HEK293 (cell line): Measurements from ENCODE around the gene LCN10.

Experiments
- EGR2 ChIP-seq: fragments of 450-650 bp; formaldehyde crosslinking; IDR thresholded peaks from 2 replicates; pipeline ENCODE4 v1.5.1; 2016; ENCODE audit warnings: low read depth, missing biosample characterization, missing genetic modification characterization
- HOXC10 ChIP-seq: sonication (generic); formaldehyde crosslinking; IDR thresholded peaks from 2 replicates; pipeline ENCODE4 v1.8.1; 2023; ENCODE audit warnings: mild to moderate bottlenecking, missing genetic modification reagents
- HOXD13 ChIP-seq: sonication (generic); formaldehyde crosslinking; IDR thresholded peaks from 2 replicates; pipeline ENCODE4 v1.8.0; 2022; ENCODE audit warnings: missing genetic modification reagents, borderline replicate concordance
- IKZF3 ChIP-seq: fragments of 450-650 bp; IDR thresholded peaks from 2 replicates; pipeline ENCODE4 v1.5.0; 2018; ENCODE audit warnings: missing biosample characterization, mild to moderate bottlenecking, missing genetic modification characterization, moderate library complexity
- KLF1 ChIP-seq: fragments of 450-650 bp; formaldehyde crosslinking; IDR thresholded peaks from 2 replicates; pipeline ENCODE4 v1.5.1; 2016; ENCODE audit warnings: missing biosample characterization, missing genetic modification characterization
- KLF16 ChIP-seq: fragments of 450-650 bp; formaldehyde crosslinking; IDR thresholded peaks from 2 replicates; pipeline ENCODE4 v1.5.1; 2017; ENCODE audit warnings: missing biosample characterization, missing genetic modification characterization
- KLF9 ChIP-seq: fragments of 450-650 bp; formaldehyde crosslinking; IDR thresholded peaks from 2 replicates; pipeline ENCODE4 v1.5.1; 2016; ENCODE audit warnings: missing biosample characterization, missing genetic modification characterization, low read depth
- REPIN1 ChIP-seq: fragments of 450-650 bp; formaldehyde crosslinking; IDR thresholded peaks from 2 replicates; pipeline ENCODE4 v1.5.1; 2017; ENCODE audit warnings: missing biosample characterization, missing genetic modification characterization, low read depth
- ZBTB20 ChIP-seq: fragments of 450-650 bp; formaldehyde crosslinking; IDR thresholded peaks from 2 replicates; pipeline ENCODE4 v1.5.1; 2016; ENCODE audit warnings: missing biosample characterization, missing genetic modification characterization
- ZBTB49 ChIP-seq: fragments of 450-650 bp; formaldehyde crosslinking; IDR thresholded peaks from 2 replicates; pipeline ENCODE4 v1.5.1; 2016; ENCODE audit warnings: missing biosample characterization, missing genetic modification characterization, low read depth
- ZBTB7A ChIP-seq: fragments of 450-650 bp; formaldehyde crosslinking; IDR thresholded peaks from 2 replicates; pipeline ENCODE4 v1.5.1; 2016; ENCODE audit warnings: low read depth, missing biosample characterization, missing genetic modification characterization
- ZFHX2 ChIP-seq: fragments of 450-650 bp; formaldehyde crosslinking; conservative IDR thresholded peaks from 2 replicates; pipeline ENCODE4 v1.5.1; 2016; ENCODE audit warnings: missing biosample characterization, missing genetic modification characterization
- ZNF114 ChIP-seq: fragments of 450-650 bp; formaldehyde crosslinking; IDR thresholded peaks from 2 replicates; pipeline ENCODE4 v1.5.0; 2017; ENCODE audit warnings: missing biosample characterization, missing genetic modification characterization
- ZNF148 ChIP-seq: fragments of 450-650 bp; formaldehyde crosslinking; IDR thresholded peaks from 2 replicates; pipeline ENCODE4 v1.5.0; 2017; ENCODE audit warnings: missing biosample characterization, missing genetic modification characterization, borderline replicate concordance
- ZNF157 ChIP-seq: fragments of 450-650 bp; formaldehyde crosslinking; IDR thresholded peaks from 2 replicates; pipeline ENCODE4 v1.5.1; 2016; ENCODE audit warnings: missing biosample characterization, missing genetic modification characterization
- ZNF2 ChIP-seq: fragments of 450-650 bp; formaldehyde crosslinking; IDR thresholded peaks from 2 replicates; pipeline ENCODE4 v1.5.1; 2016; ENCODE audit warnings: missing biosample characterization, missing genetic modification characterization
- ZNF223 ChIP-seq: fragments of 450-650 bp; formaldehyde crosslinking; IDR thresholded peaks from 2 replicates; pipeline ENCODE4 v1.5.1; 2016; ENCODE audit warnings: missing biosample characterization, missing genetic modification characterization
- ZNF266 ChIP-seq: fragments of 450-650 bp; formaldehyde crosslinking; IDR thresholded peaks from 2 replicates; pipeline ENCODE4 v1.5.1; 2016; ENCODE audit warnings: missing biosample characterization, missing genetic modification characterization, low read depth
- ZNF280C ChIP-seq: fragments of 450-650 bp; formaldehyde crosslinking; IDR thresholded peaks from 2 replicates; pipeline ENCODE4 v1.5.1; 2016; ENCODE audit warnings: missing biosample characterization, missing genetic modification characterization
- ZNF292 ChIP-seq: fragments of 450-650 bp; formaldehyde crosslinking; IDR thresholded peaks from 2 replicates; pipeline ENCODE4 v1.5.1; 2016; ENCODE audit warnings: low read depth, missing biosample characterization, missing genetic modification characterization, borderline replicate concordance
- ZNF423 ChIP-seq: fragments of 450-650 bp; formaldehyde crosslinking; IDR thresholded peaks from 2 replicates; pipeline ENCODE4 v1.5.1; 2016; ENCODE audit warnings: missing biosample characterization, missing genetic modification characterization
- ZNF426 ChIP-seq: fragments of 450-650 bp; formaldehyde crosslinking; IDR thresholded peaks from 2 replicates; pipeline ENCODE4 v1.5.1; 2017; ENCODE audit warnings: missing biosample characterization, missing genetic modification characterization, mild to moderate bottlenecking, inconsistent platforms, moderate library complexity
- ZNF488 ChIP-seq: fragments of 450-650 bp; formaldehyde crosslinking; IDR thresholded peaks from 2 replicates; pipeline ENCODE4 v1.5.1; 2016; ENCODE audit warnings: missing biosample characterization, missing genetic modification characterization
- ZNF513 ChIP-seq: fragments of 450-650 bp; IDR thresholded peaks from 2 replicates; pipeline ENCODE4 v1.5.1; 2018; ENCODE audit warnings: missing biosample characterization, missing genetic modification characterization
- ZNF600 ChIP-seq: fragments of 450-650 bp; formaldehyde crosslinking; IDR thresholded peaks from 2 replicates; pipeline ENCODE4 v1.5.1; 2016; ENCODE audit warnings: missing biosample characterization, missing genetic modification characterization
- ZNF621 ChIP-seq: fragments of 450-650 bp; formaldehyde crosslinking; IDR thresholded peaks from 2 replicates; pipeline ENCODE4 v1.5.1; 2017; ENCODE audit warnings: missing biosample characterization, missing genetic modification characterization
- ZNF639 ChIP-seq: fragments of 450-650 bp; formaldehyde crosslinking; IDR thresholded peaks from 2 replicates; pipeline ENCODE4 v1.5.1; 2016; ENCODE audit warnings: missing biosample characterization, missing genetic modification characterization
- ZNF843 ChIP-seq: fragments of 450-650 bp; formaldehyde crosslinking; IDR thresholded peaks from 2 replicates; pipeline ENCODE4 v1.5.1; 2016; ENCODE audit warnings: missing biosample characterization, missing genetic modification characterization
- ZSCAN30 ChIP-seq: fragments of 450-650 bp; IDR thresholded peaks from 2 replicates; pipeline ENCODE4 v1.5.1; 2018; ENCODE audit warnings: missing biosample characterization, mild to moderate bottlenecking, missing genetic modification characterization, moderate library complexity

Gene LCN10

GRCh38 chr9:136790640-136791515 lies 48.1 kb upstream of the LCN10 start, which contains the start of gene TMEM141 (continued):
- no peak for TF ChIP-seq REPIN1 (tag by site-specific recombination)
- TF ChIP-seq ZNF426: no peak
- TF ChIP-seq IKZF3 (tag by site-specific recombination): peak; percentile 82
- 0 out of 2 replicates have a peak, but pooled peaks have one; percentile 57 for TF ChIP-seq ZBTB20 (tag by site-specific recombination)
- TF ChIP-seq ZNF513 (tag by site-specific recombination): no peak
- TF ChIP-seq KLF9 (tag by site-specific recombination): peak; percentile 94
- TF ChIP-seq ZFHX2 (tag by site-specific recombination): peak; percentile 55
- TF ChIP-seq ZNF488 (tag by site-specific recombination): no peak
- TF ChIP-seq HOXC10: no peak
- TF ChIP-seq KLF16 (tag by site-specific recombination): peak; percentile 24; the same call in 1 of the 2 replicates
- 0 out of 2 replicates have a peak, but pooled peaks have one; percentile 25 for TF ChIP-seq ZNF2
- TF ChIP-seq ZNF621 (tag by site-specific recombination): no peak
- TF ChIP-seq ZNF292 (tag by site-specific recombination): no peak
- peak; percentile 92 for TF ChIP-seq ZNF600 (tag by site-specific recombination)
- no peak for TF ChIP-seq ZNF266 (tag by site-specific recombination)
- no peak for TF ChIP-seq ZBTB49 (tag by site-specific recombination)
- TF ChIP-seq EGR2 (tag by site-specific recombination): peak; percentile 63; the same call in 1 of the 2 replicates
- no peak for TF ChIP-seq ZNF843
- TF ChIP-seq ZNF639 (tag by site-specific recombination): no peak
- no peak for TF ChIP-seq ZNF114 (tag by site-specific recombination)
- no peak for TF ChIP-seq ZNF423 (tag by site-specific recombination)
- no peak for TF ChIP-seq ZNF280C
- TF ChIP-seq ZSCAN30 (tag by site-specific recombination): 0 out of 2 replicates have a peak, but pooled peaks have one; percentile 39
- no peak for TF ChIP-seq ZNF223
- TF ChIP-seq HOXD13: no peak
- TF ChIP-seq ZNF157 (tag by site-specific recombination): no peak
- TF ChIP-seq KLF1 (tag by site-specific recombination): peak; percentile 26
- TF ChIP-seq ZNF148 (tag by site-specific recombination): no peak
- no peak for TF ChIP-seq ZBTB7A
